Hepatocyte (in vitro differentiated cells): ENCODE results near the gene RFX8. TPM values are rescaled to one million over a fixed set of nuclear protein-coding genes. Genes with fewer than 3 reads are reported as not detected.

ENCODE experiments used
- DNase-seq: peaks from one replicate; pipeline ENCODE4 v3.0.0-alpha.2; 2016; ENCODE audit warnings: low spot score
- H2AFZ ChIP-seq: fragments of 200-600 bp; sonication (generic); 2 replicates; pipeline ENCODE4 v1.6.0; 2016; ENCODE audit warnings: antibody characterized with exemption, mild to moderate bottlenecking
- H3K27ac ChIP-seq: fragments of 200-600 bp; sonication (generic); 2 replicates; pipeline ENCODE4 v1.5.1; 2016; ENCODE audit warnings: mild to moderate bottlenecking
- H3K27me3 ChIP-seq: fragments of 200-600 bp; sonication (generic); 2 replicates; pipeline ENCODE4 v1.6.1; 2016
- H3K36me3 ChIP-seq: fragments of 200-600 bp; sonication (generic); replicated peaks from 2 replicates; pipeline ENCODE4 v1.5.1; 2016; ENCODE audit warnings: low read depth; ENCODE audit not compliant: insufficient read depth
- H3K4me1 ChIP-seq: fragments of 200-600 bp; sonication (generic); 2 replicates; pipeline ENCODE4 v1.5.1; 2016; ENCODE audit warnings: mild to moderate bottlenecking, moderate library complexity; ENCODE audit not compliant: insufficient read depth
- H3K4me2 ChIP-seq: fragments of 200-600 bp; sonication (generic); 2 replicates; pipeline ENCODE4 v1.6.0; 2016
- H3K4me3 ChIP-seq: fragments of 200-600 bp; sonication (generic); 2 replicates; pipeline ENCODE4 v1.5.1; 2016; ENCODE audit warnings: mild to moderate bottlenecking
- H3K79me2 ChIP-seq: fragments of 200-600 bp; sonication (generic); 2 replicates; pipeline ENCODE4 v1.6.0; 2017; ENCODE audit warnings: mild to moderate bottlenecking
- H3K9me2 ChIP-seq: fragments of 200-600 bp; sonication (generic); replicated peaks from 2 replicates; pipeline ENCODE4 v1.6.0; 2017; ENCODE audit warnings: mild to moderate bottlenecking; ENCODE audit not compliant: insufficient read depth
- H3K9me3 ChIP-seq: fragments of 200-600 bp; sonication (generic); 2 replicates; pipeline ENCODE4 v1.5.1; 2016; ENCODE audit warnings: low read depth, mild to moderate bottlenecking
- H4K20me1 ChIP-seq: fragments of 200-600 bp; sonication (generic); 2 replicates; pipeline ENCODE4 v1.6.0; 2016; ENCODE audit warnings: mild to moderate bottlenecking; ENCODE audit not compliant: insufficient read depth, poor library complexity, severe bottlenecking
- EZH2 ChIP-seq: fragments of 200-600 bp; sonication (generic); IDR thresholded peaks from 2 replicates; pipeline ENCODE4 v1.6.1; 2016; ENCODE audit warnings: antibody characterized with exemption, mild to moderate bottlenecking, borderline replicate concordance
- EZH2phosphoT487 ChIP-seq: fragments of 200-600 bp; sonication (generic); IDR thresholded peaks from one replicate; pipeline ENCODE4 v1.6.1; 2018; ENCODE audit warnings: antibody characterized with exemption, mild to moderate bottlenecking, low read depth, moderate library complexity; ENCODE audit not compliant: unreplicated experiment, severe bottlenecking
- WGBS: methylation state at CpG from one replicate; pipeline ENCODE4 v1.1.6; 2016; ENCODE audit warnings: low lambda C conversion rate; ENCODE audit errors: missing lambda C conversion rate; 5-methylcytosine and 5-hydroxymethylcytosine counted together
- polyA plus RNA-seq: library from polyadenylated mRNA; unstranded; fragments of >200 nt; fragmentation: Nextera tagmentation; extraction: Ambion mirVana; gene quantifications from 2 replicates; pipeline ENCODE4 v1.2.1, GENCODE V29; 2016
- total RNA-seq: library from RNA; depleted of rRNA; stranded (reverse); fragments of >200 nt; gene quantifications from 2 replicates; pipeline ENCODE4 v1.2.3, GENCODE V29; 2014
- TF ChIP-seq, protein P1 (sequence below): fragments of 200-600 bp; sonication (generic); IDR thresholded peaks from 2 replicates; pipeline ENCODE4 v1.5.1; 2016; ENCODE audit warnings: antibody characterized with exemption, mild to moderate bottlenecking; ENCODE audit not compliant: poor library complexity

RFX8 gene
- total and polyA plus RNA-seq, 2 experiments from 2014 or later = 0.52 TPM; not detected in 1

DNA sequence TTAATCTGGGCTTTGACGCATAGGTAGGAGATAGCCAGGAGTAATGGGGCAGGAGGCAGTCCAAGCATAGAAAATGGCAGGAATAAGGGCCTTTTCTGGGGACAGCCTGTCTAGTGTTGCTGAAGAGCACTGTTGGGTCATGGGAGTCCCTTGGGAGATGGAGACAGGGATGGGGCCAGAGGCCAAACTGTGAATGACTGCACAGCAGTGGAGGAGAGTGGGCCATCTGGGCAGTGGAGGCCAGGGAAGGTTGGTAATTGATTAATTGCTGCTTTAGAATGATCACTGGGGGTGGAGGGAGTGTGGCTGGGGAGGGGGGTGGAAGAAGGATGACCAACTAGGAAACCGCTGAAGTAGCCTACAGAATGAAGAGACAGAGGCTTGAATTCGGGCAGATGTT, 59.0 kb downstream of the RFX8 start:
- Histone ChIP-seq H3K36me3 (no peaks in the 10 kb centered on the region), H2AFZ (no peak overlapping the region), H3K4me3 (no peak overlapping the region), H3K27me3 (no peaks in the 10 kb centered on the region), H3K4me2 (no peak overlapping the region), H3K27ac (no peak overlapping the region), H4K20me1 (no peaks in the 10 kb centered on the region), H3K79me2 (no peaks in the 10 kb centered on the region), H3K9me3 (no peaks in the 10 kb centered on the region), H3K9me2 (no peaks in the 10 kb centered on the region), H3K4me1 (no peaks in the 10 kb centered on the region)
- 94% methylated on average over 3 of the region's 3 CpGs for WGBS
- no peak for TF ChIP-seq EZH2
- TF ChIP-seq EZH2phosphoT487 = no peak
- TF ChIP-seq, protein P1, sequence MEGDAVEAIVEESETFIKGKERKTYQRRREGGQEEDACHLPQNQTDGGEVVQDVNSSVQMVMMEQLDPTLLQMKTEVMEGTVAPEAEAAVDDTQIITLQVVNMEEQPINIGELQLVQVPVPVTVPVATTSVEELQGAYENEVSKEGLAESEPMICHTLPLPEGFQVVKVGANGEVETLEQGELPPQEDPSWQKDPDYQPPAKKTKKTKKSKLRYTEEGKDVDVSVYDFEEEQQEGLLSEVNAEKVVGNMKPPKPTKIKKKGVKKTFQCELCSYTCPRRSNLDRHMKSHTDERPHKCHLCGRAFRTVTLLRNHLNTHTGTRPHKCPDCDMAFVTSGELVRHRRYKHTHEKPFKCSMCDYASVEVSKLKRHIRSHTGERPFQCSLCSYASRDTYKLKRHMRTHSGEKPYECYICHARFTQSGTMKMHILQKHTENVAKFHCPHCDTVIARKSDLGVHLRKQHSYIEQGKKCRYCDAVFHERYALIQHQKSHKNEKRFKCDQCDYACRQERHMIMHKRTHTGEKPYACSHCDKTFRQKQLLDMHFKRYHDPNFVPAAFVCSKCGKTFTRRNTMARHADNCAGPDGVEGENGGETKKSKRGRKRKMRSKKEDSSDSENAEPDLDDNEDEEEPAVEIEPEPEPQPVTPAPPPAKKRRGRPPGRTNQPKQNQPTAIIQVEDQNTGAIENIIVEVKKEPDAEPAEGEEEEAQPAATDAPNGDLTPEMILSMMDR = no peak
- no peak for DNase-seq

DNA sequence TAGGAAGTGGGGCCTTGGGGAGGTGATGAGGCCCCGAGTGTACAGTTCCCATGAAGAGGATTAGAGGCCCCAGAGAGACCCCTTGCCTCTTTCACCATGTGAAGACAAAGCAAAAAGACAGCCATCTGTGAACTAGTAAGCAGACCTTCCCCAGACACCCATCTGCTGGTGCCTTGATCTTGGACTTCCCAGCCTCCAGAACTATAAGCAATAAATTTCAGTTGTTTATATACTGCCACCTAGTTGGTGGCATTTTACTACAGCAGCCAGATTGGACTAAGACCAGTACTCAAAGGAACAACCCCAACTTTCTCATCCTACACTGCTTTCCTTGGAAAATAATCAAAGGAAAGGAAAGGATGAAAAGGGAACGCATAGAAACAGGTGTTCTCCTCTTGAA, 59.7 kb downstream of the RFX8 start:
- no peaks in the 10 kb centered on the region for H3K36me3 ChIP-seq
- TF ChIP-seq EZH2 (no peak), EZH2phosphoT487 (no peak)
- TF ChIP-seq, protein P1 = no peak
- DNase-seq = no peak
- 97% methylated on average over 2 of the region's 2 CpGs for WGBS
- H3K27me3 ChIP-seq = no peaks in the 10 kb centered on the region
- H3K4me3 ChIP-seq = no peak overlapping the region
- H4K20me1 ChIP-seq = no peaks in the 10 kb centered on the region
- H3K27ac ChIP-seq = no peak overlapping the region
- no peaks in the 10 kb centered on the region for H3K9me3 ChIP-seq
- H3K79me2 ChIP-seq = no peaks in the 10 kb centered on the region
- no peaks in the 10 kb centered on the region for H3K4me1 ChIP-seq
- no peaks in the 10 kb centered on the region for H3K9me2 ChIP-seq
- no peak overlapping the region for H2AFZ ChIP-seq
- H3K4me2 ChIP-seq = no peak overlapping the region

DNA sequence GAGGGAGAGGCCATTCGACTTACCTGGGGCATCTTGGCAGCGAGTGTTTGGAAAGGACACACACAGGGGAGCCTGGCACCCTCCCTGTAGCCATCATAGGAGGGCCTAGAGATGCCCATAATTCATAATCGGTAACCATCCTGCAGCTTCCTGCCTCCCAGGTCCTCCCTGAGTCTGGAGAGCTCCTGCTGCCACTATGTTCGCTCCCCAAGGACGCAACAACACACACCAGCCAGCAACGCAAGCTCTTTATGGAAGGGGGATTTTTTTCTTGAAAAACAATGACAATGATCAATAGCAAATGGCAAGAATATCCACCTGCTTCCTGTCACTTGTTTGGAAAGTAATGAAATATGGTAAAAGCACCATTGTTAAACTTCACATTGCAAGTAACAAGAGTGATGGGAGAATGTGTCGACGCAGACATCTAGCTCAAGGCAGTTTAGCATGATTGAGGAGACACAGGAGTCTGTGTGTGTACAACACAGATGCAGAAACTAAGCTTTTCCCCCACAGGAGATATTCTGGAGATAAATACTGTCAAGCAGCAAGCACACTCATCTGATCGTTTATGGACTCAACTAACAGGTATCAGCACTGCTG, 62.7 kb downstream of the RFX8 start:
- Histone ChIP-seq H3K9me3 (no peaks in the 10 kb centered on the region), H3K4me1 (no peaks in the 10 kb centered on the region), H2AFZ (no peak overlapping the region), H3K4me2 (no peak overlapping the region), H3K36me3 (no peaks in the 10 kb centered on the region), H4K20me1 (no peaks in the 10 kb centered on the region), H3K9me2 (no peaks in the 10 kb centered on the region), H3K4me3 (no peak overlapping the region), H3K79me2 (no peaks in the 10 kb centered on the region), H3K27ac (no peak overlapping the region), H3K27me3 (no peaks in the 10 kb centered on the region)
- TF ChIP-seq EZH2 (no peak), EZH2phosphoT487 (no peak)
- TF ChIP-seq, protein P1 = no peak
- no peak for DNase-seq
- 80% methylated on average over 9 of the region's 9 CpGs for WGBS
